Stimulated activated CD8-positive, alpha-beta memory T cell treated with anti-CD3 and anti-CD28 coated beads, Interleukin-12 subunit alpha, Interleukin-12 subunit beta, amount 100 ng/mL, for 4 hours (primary cell): ENCODE data around the gene PTPRN2.

ENCODE experiments used
- DNase-seq: peaks from one replicate; pipeline ENCODE4 v3.0.0-alpha.2; 2020; ENCODE audit warnings: low read depth

PTPRN2 gene

GRCh38 chr7:158093156-158093796 lies 494.3 kb downstream of the PTPRN2 start:
- DNase-seq: no peak

GRCh38 chr7:158087196-158087595 lies 500.4 kb downstream of the PTPRN2 start:
- no peak for DNase-seq

- DNase-seq: no peak
Measured at GRCh38 chr7:158085741-158086695, 501.6 kb downstream of the PTPRN2 start.

GRCh38 chr7:158084555-158084954 lies 503.1 kb downstream of the PTPRN2 start:
- no peak for DNase-seq

- no peak for DNase-seq
Measured at GRCh38 chr7:158083526-158084310, 503.9 kb downstream of the PTPRN2 start.

- no peak for DNase-seq
Measured at GRCh38 chr7:158082761-158083160, 504.9 kb downstream of the PTPRN2 start.

- no peak for DNase-seq
Measured at GRCh38 chr7:158080899-158081445, 506.7 kb downstream of the PTPRN2 start.

GRCh38 chr7:158077934-158078910 lies 509.4 kb downstream of the PTPRN2 start:
- no peak for DNase-seq

- no peak for DNase-seq
Measured at GRCh38 chr7:158077151-158077840, 510.3 kb downstream of the PTPRN2 start.

GRCh38 chr7:158076656-158077055 lies 511.0 kb downstream of the PTPRN2 start:
- no peak for DNase-seq

- DNase-seq: no peak
Measured at GRCh38 chr7:158076215-158076614, 511.4 kb downstream of the PTPRN2 start.

- no peak for DNase-seq
Measured at GRCh38 chr7:158075633-158076001, 512.0 kb downstream of the PTPRN2 start.

- no peak for DNase-seq
Measured at GRCh38 chr7:158074896-158075632, 512.6 kb downstream of the PTPRN2 start.

- DNase-seq: no peak
Measured at GRCh38 chr7:158073845-158074840, 513.5 kb downstream of the PTPRN2 start.

- DNase-seq: no peak
Measured at GRCh38 chr7:158072991-158073730, 514.5 kb downstream of the PTPRN2 start.

GRCh38 chr7:158070222-158070920 lies 517.3 kb downstream of the PTPRN2 start:
- DNase-seq: no peak

- DNase-seq: no peak
Measured at GRCh38 chr7:158068853-158069252, 518.8 kb downstream of the PTPRN2 start.
